Effector memory CD4-positive, alpha-beta T cell (primary cell): ENCODE measurements around the gene EPHA10.
A peak's percentile ranks its signal among the peaks of the same experiment; 100 is the strongest.
"Not testable (repeated sequence)": the region's sequence is repeated elsewhere in the genome, so short reads cannot be mapped to it uniquely, and the experiment has no call there.

Source experiments
- DNase-seq, 3 donors: peaks; one replicate each; pipeline ENCODE4 v3.0.0-alpha.2; 2020
- H3K27ac ChIP-seq: 2 replicates; pipeline ENCODE4 v1.7.0; 2013; ENCODE audit warnings: mild to moderate bottlenecking, low read length, moderate library complexity; ENCODE audit not compliant: insufficient read depth, poor library complexity, severe bottlenecking
- H3K27me3 ChIP-seq: replicated peaks from 2 replicates; pipeline ENCODE4 v1.7.0; 2013; ENCODE audit warnings: mild to moderate bottlenecking, low read length; ENCODE audit not compliant: insufficient read depth, control insufficient read depth, poor library complexity, severe bottlenecking
- H3K36me3 ChIP-seq: 2 replicates; pipeline ENCODE4 v1.7.0; 2013; ENCODE audit warnings: mild to moderate bottlenecking, low read length, moderate library complexity; ENCODE audit not compliant: control insufficient read depth, insufficient read depth
- H3K4me1 ChIP-seq: 2 replicates; pipeline ENCODE4 v1.7.0; 2013; ENCODE audit warnings: low read length, mild to moderate bottlenecking; ENCODE audit not compliant: control insufficient read depth, insufficient read depth, poor library complexity, severe bottlenecking
- H3K4me3 ChIP-seq: 2 replicates; pipeline ENCODE4 v1.7.0; 2013; ENCODE audit warnings: low read length, low read depth, mild to moderate bottlenecking; ENCODE audit not compliant: insufficient read depth, poor library complexity, severe bottlenecking
- H3K9me3 ChIP-seq: 2 replicates; pipeline ENCODE4 v1.7.0; 2013; ENCODE audit warnings: mild to moderate bottlenecking, low read length, moderate library complexity; ENCODE audit not compliant: control insufficient read depth

The EPHA10 gene

GRCh38 chr1:37692834-37693175, 72.1 kb downstream of the EPHA10 start:
- DNase-seq, result no peak
- Histone ChIP-seq H3K4me1 (peaks cover 19% of the 10 kb centered on the region), H3K27ac (peak overlapping the region; percentile 26), H3K36me3 (no peaks in the 10 kb centered on the region), H3K4me3 (peak overlapping the region; percentile 85), H3K9me3 (no peaks in the 10 kb centered on the region), H3K27me3 (no peaks in the 10 kb centered on the region)

- Histone ChIP-seq H3K4me3 (peak within 1 kb of the TSS; percentile 85), H3K4me1 (peaks cover 19% of the 10 kb centered on the region), H3K27me3 (no peaks in the 10 kb centered on the region), H3K36me3 (no peaks in the 10 kb centered on the region), H3K9me3 (no peaks in the 10 kb centered on the region), H3K27ac (peak within 1 kb of the TSS; percentile 57)
- peak; percentile 94 to 98 (median 97) for DNase-seq
These were observed 72.7 kb downstream of the EPHA10 start, which contains the start of gene CDCA8 for GRCh38 chr1:37692078-37692833. CDCA8 (plus strand) TSS chr1:37692516; CDS start chr1:37692691, 175 bp downstream.

- H3K36me3 ChIP-seq, result peaks cover 1% of the 10 kb centered on the region
- H3K27ac ChIP-seq, result peak overlapping the region; percentile 57
- DNase-seq, result no peak
- peak overlapping the region; percentile 85 for H3K4me3 ChIP-seq
- no peaks in the 10 kb centered on the region for H3K27me3 ChIP-seq
- H3K9me3 ChIP-seq, result no peaks in the 10 kb centered on the region
- H3K4me1 ChIP-seq, result peaks cover 19% of the 10 kb centered on the region
These were observed 73.3 kb downstream of the EPHA10 start for GRCh38 chr1:37691497-37692077.

- no peak for DNase-seq
- peaks cover 19% of the 10 kb centered on the region for H3K4me1 ChIP-seq
- H3K4me3 ChIP-seq, result no peak overlapping the region
- no peak overlapping the region for H3K27ac ChIP-seq
- H3K36me3 ChIP-seq, result peaks cover 16% of the 10 kb centered on the region
- H3K27me3 ChIP-seq, result no peaks in the 10 kb centered on the region
- H3K9me3 ChIP-seq, result no peaks in the 10 kb centered on the region
These were observed 76.0 kb downstream of the EPHA10 start for GRCh38 chr1:37688926-37689325.

- H3K27me3 ChIP-seq, H3K4me3 ChIP-seq, H3K9me3 ChIP-seq, DNase-seq, H3K27ac ChIP-seq: not testable (repeated sequence)
- Histone ChIP-seq H3K4me1 (peaks cover 19% of the 10 kb centered on the region), H3K36me3 (peaks cover 28% of the 10 kb centered on the region)
These were observed 77.2 kb downstream of the EPHA10 start for GRCh38 chr1:37687764-37688163.

GRCh38 chr1:37685722-37686121, 79.2 kb downstream of the EPHA10 start:
- Histone ChIP-seq H3K4me3 (no peak overlapping the region), H3K36me3 (peaks cover 34% of the 10 kb centered on the region), H3K9me3 (no peaks in the 10 kb centered on the region), H3K4me1 (peaks cover 10% of the 10 kb centered on the region), H3K27ac (no peak overlapping the region), H3K27me3 (no peaks in the 10 kb centered on the region)
- no peak for DNase-seq

- H3K27me3 ChIP-seq, H3K27ac ChIP-seq, DNase-seq, H3K4me1 ChIP-seq, H3K4me3 ChIP-seq, H3K9me3 ChIP-seq: not testable (repeated sequence)
- peaks cover 34% of the 10 kb centered on the region for H3K36me3 ChIP-seq
These were observed 80.7 kb downstream of the EPHA10 start for GRCh38 chr1:37684182-37684581.

- DNase-seq, result peak; percentile 46 to 68 (median 56)
- Histone ChIP-seq H3K36me3 (peaks cover 34% of the 10 kb centered on the region), H3K9me3 (no peaks in the 10 kb centered on the region), H3K27ac (no peak overlapping the region), H3K27me3 (no peaks in the 10 kb centered on the region), H3K4me1 (no peaks in the 10 kb centered on the region), H3K4me3 (no peak overlapping the region)
These were observed 82.5 kb downstream of the EPHA10 start for GRCh38 chr1:37682334-37682987.

GRCh38 chr1:37680933-37681332, 84.0 kb downstream of the EPHA10 start:
- Histone ChIP-seq H3K4me3 (no peak overlapping the region), H3K36me3 (peaks cover 26% of the 10 kb centered on the region), H3K4me1 (no peaks in the 10 kb centered on the region), H3K27me3 (no peaks in the 10 kb centered on the region), H3K9me3 (no peaks in the 10 kb centered on the region), H3K27ac (no peak overlapping the region)
- DNase-seq, result no peak

- no peaks in the 10 kb centered on the region for H3K27me3 ChIP-seq
These were observed 87.1 kb downstream of the EPHA10 start for GRCh38 chr1:37677808-37678207.

More at GRCh38 chr1:37677808-37678207, 87.1 kb downstream of the EPHA10 start:
- Histone ChIP-seq H3K4me1 (peaks cover 20% of the 10 kb centered on the region), H3K36me3 (peaks cover 7% of the 10 kb centered on the region), H3K9me3 (no peaks in the 10 kb centered on the region), H3K27ac (no peak overlapping the region), H3K4me3 (no peak overlapping the region)
- no peak for DNase-seq
